ENCODE measurements around the gene COPZ1. TPM values are rescaled to one million over a fixed set of nuclear protein-coding genes. Genes with fewer than 3 reads are reported as not detected.

Gene COPZ1
- polyA plus RNA-seq, 1 donor: 193 TPM

DNA sequence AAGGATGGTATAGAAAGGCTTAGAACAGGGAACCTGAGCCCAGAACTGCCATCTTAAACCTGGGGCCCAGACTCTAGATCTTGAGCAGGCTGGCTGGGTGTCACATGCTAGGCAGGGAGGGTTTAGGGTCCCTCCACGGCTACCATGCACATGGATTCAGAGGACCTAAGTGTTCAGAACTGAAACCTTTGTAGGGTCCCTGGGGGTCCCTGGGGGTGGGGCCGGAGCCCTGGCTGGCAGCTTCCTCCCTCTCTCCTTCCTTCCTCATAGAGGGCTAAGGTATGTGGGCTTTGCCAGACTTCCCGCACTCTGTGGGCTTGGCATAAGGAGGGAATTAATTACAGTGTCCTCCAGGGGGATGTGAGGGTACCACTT, 64.2 kb downstream of the COPZ1 start:
- Histone ChIP-seq H3K9me3 (ENCODE audit: control insufficient read depth, low read depth, low read length) (no peaks in the 10 kb centered on the region), H3K27me3 (ENCODE audit: control insufficient read depth, insufficient read depth, low read length) (peaks cover 12% of the 10 kb centered on the region), H3K4me3 (ENCODE audit: low read length) (no peak overlapping the region), H3K36me3 (ENCODE audit: control insufficient read depth, insufficient read depth, low read length) (no peaks in the 10 kb centered on the region), H3K4me1 (ENCODE audit: control insufficient read depth, insufficient read depth, low read length) (peaks cover 12% of the 10 kb centered on the region), H3K27ac (ENCODE audit: low read length) (no peak overlapping the region)
- no CpG with 5 or more reads among the region's 3 CpGs for WGBS (ENCODE audit: insufficient coverage, low lambda C conversion rate)
- no peak for DNase-seq

- no peak overlapping the region for H3K27ac ChIP-seq (ENCODE audit: low read length)
- no peaks in the 10 kb centered on the region for H3K9me3 ChIP-seq (ENCODE audit: control insufficient read depth, low read depth, low read length)
- H3K4me3 ChIP-seq (ENCODE audit: low read length): no peak overlapping the region
- WGBS (ENCODE audit: insufficient coverage, low lambda C conversion rate): no CpG with 5 or more reads among the region's 5 CpGs
- peaks cover 12% of the 10 kb centered on the region for H3K27me3 ChIP-seq (ENCODE audit: control insufficient read depth, insufficient read depth, low read length)
- no peaks in the 10 kb centered on the region for H3K36me3 ChIP-seq (ENCODE audit: control insufficient read depth, insufficient read depth, low read length)
- no peak for DNase-seq
- H3K4me1 ChIP-seq (ENCODE audit: control insufficient read depth, insufficient read depth, low read length): peaks cover 12% of the 10 kb centered on the region
These were observed 64.8 kb downstream of the COPZ1 start for GRCh38 chr12:54389607-54390175.

- Histone ChIP-seq H3K27me3 (ENCODE audit: control insufficient read depth, insufficient read depth, low read length) (peaks cover 12% of the 10 kb centered on the region), H3K4me1 (ENCODE audit: control insufficient read depth, insufficient read depth, low read length) (peaks cover 12% of the 10 kb centered on the region), H3K9me3 (ENCODE audit: control insufficient read depth, low read depth, low read length) (no peaks in the 10 kb centered on the region), H3K27ac (ENCODE audit: low read length) (no peak overlapping the region), H3K36me3 (ENCODE audit: control insufficient read depth, insufficient read depth, low read length) (peaks cover 4% of the 10 kb centered on the region), H3K4me3 (ENCODE audit: low read length) (no peak overlapping the region)
- DNase-seq: no peak
- WGBS (ENCODE audit: insufficient coverage, low lambda C conversion rate): no CpG with 5 or more reads among the region's 7 CpGs
These were observed 65.3 kb downstream of the COPZ1 start for GRCh38 chr12:54390176-54390667.

DNA sequence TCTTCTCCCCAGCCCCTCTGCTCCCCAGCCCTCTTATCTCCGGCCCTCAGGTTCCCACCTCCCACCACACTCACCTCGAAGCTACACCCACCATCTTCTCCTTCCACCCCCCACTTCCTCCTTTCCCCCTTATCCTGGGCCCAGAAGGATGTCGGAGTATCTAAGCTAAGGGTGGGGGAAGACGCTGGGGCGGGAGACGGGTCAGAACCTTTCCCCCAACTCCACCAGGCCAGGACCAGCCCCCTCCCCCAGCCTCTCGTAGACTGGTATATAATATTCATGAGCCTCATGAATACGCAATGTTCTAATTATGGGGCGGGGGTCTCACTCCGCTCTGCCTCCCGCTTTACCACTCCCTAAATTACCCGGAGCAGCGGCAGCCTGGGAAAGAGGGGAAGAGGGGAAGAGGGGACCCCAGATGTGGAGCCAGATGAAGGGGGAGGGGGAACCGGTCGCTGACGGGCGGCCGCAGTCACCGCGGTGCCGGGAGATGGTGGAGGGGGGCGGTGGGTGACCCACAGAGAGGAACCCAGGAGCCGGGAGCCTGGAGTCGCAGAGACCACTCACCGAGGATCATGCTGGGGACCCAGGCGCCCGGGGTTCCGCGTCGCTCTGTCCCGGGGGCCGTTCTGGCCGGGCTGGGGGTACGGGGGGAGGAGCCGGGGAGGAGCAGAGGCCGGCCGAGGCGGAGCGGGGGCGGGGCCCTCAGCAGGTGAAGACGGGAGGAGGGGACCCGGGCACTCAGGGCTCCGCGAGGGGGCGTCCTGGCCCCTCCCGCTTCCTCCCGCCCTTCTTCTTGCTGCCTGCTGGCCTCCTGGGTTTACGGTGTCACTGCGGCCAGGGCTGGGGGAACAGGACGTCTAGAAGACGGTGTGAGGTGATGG, 66.0 kb downstream of the COPZ1 start:
- Histone ChIP-seq H3K27me3 (ENCODE audit: control insufficient read depth, insufficient read depth, low read length) (peaks cover 12% of the 10 kb centered on the region), H3K27ac (ENCODE audit: low read length) (no peak overlapping the region), H3K4me1 (ENCODE audit: control insufficient read depth, insufficient read depth, low read length) (peaks cover 12% of the 10 kb centered on the region), H3K9me3 (ENCODE audit: control insufficient read depth, low read depth, low read length) (no peaks in the 10 kb centered on the region), H3K36me3 (ENCODE audit: control insufficient read depth, insufficient read depth, low read length) (peaks cover 7% of the 10 kb centered on the region), H3K4me3 (ENCODE audit: low read length) (peak overlapping the region; percentile 36)
- peak in 1 of 2 donors; percentile 51 for DNase-seq
- no CpG with 5 or more reads among the region's 51 CpGs for WGBS (ENCODE audit: insufficient coverage, low lambda C conversion rate)

GRCh38 chr12:54392485-54393206, 67.7 kb downstream of the COPZ1 start:
- Histone ChIP-seq H3K4me3 (ENCODE audit: low read length) (no peak overlapping the region), H3K27ac (ENCODE audit: low read length) (no peak overlapping the region), H3K4me1 (ENCODE audit: control insufficient read depth, insufficient read depth, low read length) (peaks cover 12% of the 10 kb centered on the region), H3K9me3 (ENCODE audit: control insufficient read depth, low read depth, low read length) (no peaks in the 10 kb centered on the region), H3K36me3 (ENCODE audit: control insufficient read depth, insufficient read depth, low read length) (peaks cover 19% of the 10 kb centered on the region), H3K27me3 (ENCODE audit: control insufficient read depth, insufficient read depth, low read length) (peaks cover 12% of the 10 kb centered on the region)
- DNase-seq: no peak
- WGBS (ENCODE audit: insufficient coverage, low lambda C conversion rate): 60% methylated on average over 2 of the region's 8 CpGs

- no peak overlapping the region for H3K4me3 ChIP-seq (ENCODE audit: low read length)
- peaks cover 12% of the 10 kb centered on the region for H3K27me3 ChIP-seq (ENCODE audit: control insufficient read depth, insufficient read depth, low read length)
- H3K4me1 ChIP-seq (ENCODE audit: control insufficient read depth, insufficient read depth, low read length): peaks cover 12% of the 10 kb centered on the region
- no peaks in the 10 kb centered on the region for H3K9me3 ChIP-seq (ENCODE audit: control insufficient read depth, low read depth, low read length)
- H3K36me3 ChIP-seq (ENCODE audit: control insufficient read depth, insufficient read depth, low read length): peaks cover 21% of the 10 kb centered on the region
- DNase-seq: no peak
- H3K27ac ChIP-seq (ENCODE audit: low read length): no peak overlapping the region
- no CpG with 5 or more reads among the region's 6 CpGs for WGBS (ENCODE audit: insufficient coverage, low lambda C conversion rate)
These were observed 68.3 kb downstream of the COPZ1 start for GRCh38 chr12:54393207-54393609.

GRCh38 chr12:54393743-54394142, 68.8 kb downstream of the COPZ1 start:
- WGBS (ENCODE audit: insufficient coverage, low lambda C conversion rate): no CpG with 5 or more reads among the region's 3 CpGs
- Histone ChIP-seq H3K4me3 (ENCODE audit: low read length) (no peak overlapping the region), H3K27me3 (ENCODE audit: control insufficient read depth, insufficient read depth, low read length) (peaks cover 12% of the 10 kb centered on the region), H3K9me3 (ENCODE audit: control insufficient read depth, low read depth, low read length) (no peaks in the 10 kb centered on the region), H3K36me3 (ENCODE audit: control insufficient read depth, insufficient read depth, low read length) (peaks cover 25% of the 10 kb centered on the region), H3K4me1 (ENCODE audit: control insufficient read depth, insufficient read depth, low read length) (peaks cover 8% of the 10 kb centered on the region), H3K27ac (ENCODE audit: low read length) (no peak overlapping the region)
- no peak for DNase-seq

GRCh38 chr12:54394281-54394719, 69.4 kb downstream of the COPZ1 start:
- Histone ChIP-seq H3K4me1 (ENCODE audit: control insufficient read depth, insufficient read depth, low read length) (peaks cover 8% of the 10 kb centered on the region), H3K27me3 (ENCODE audit: control insufficient read depth, insufficient read depth, low read length) (peaks cover 12% of the 10 kb centered on the region), H3K27ac (ENCODE audit: low read length) (no peak overlapping the region), H3K4me3 (ENCODE audit: low read length) (no peak overlapping the region), H3K9me3 (ENCODE audit: control insufficient read depth, low read depth, low read length) (no peaks in the 10 kb centered on the region), H3K36me3 (ENCODE audit: control insufficient read depth, insufficient read depth, low read length) (peaks cover 27% of the 10 kb centered on the region)
- DNase-seq: no peak
- WGBS (ENCODE audit: insufficient coverage, low lambda C conversion rate): no CpG with 5 or more reads among the region's 4 CpGs

DNA sequence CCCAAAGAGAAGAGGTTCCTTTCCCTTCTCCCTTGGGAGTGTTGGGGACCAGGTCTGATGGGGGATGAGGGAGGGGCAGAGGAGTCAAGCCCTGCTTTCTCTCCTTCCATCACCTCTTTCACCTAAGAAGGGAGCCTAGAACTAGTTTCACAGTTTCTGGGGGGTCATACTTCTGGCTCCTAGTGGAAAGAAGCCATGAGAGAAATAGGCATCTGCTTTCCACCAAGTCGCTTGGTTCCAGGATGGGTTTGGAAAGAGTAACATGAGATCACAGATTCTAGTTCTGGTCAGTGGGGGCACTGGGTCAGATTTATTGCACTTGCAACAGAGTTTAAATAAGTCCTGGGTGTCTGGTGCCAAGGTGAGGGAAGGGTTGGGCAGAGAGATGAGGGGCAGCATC, 70.1 kb downstream of the COPZ1 start:
- H3K9me3 ChIP-seq (ENCODE audit: control insufficient read depth, low read depth, low read length): no peaks in the 10 kb centered on the region
- peaks cover 27% of the 10 kb centered on the region for H3K36me3 ChIP-seq (ENCODE audit: control insufficient read depth, insufficient read depth, low read length)
- WGBS (ENCODE audit: insufficient coverage, low lambda C conversion rate): no CpG with 5 or more reads among the region's 1 CpG
- H3K4me3 ChIP-seq (ENCODE audit: low read length): no peak overlapping the region
- H3K27ac ChIP-seq (ENCODE audit: low read length): no peak overlapping the region
- peaks cover 12% of the 10 kb centered on the region for H3K27me3 ChIP-seq (ENCODE audit: control insufficient read depth, insufficient read depth, low read length)
- no peak for DNase-seq
- peaks cover 8% of the 10 kb centered on the region for H3K4me1 ChIP-seq (ENCODE audit: control insufficient read depth, insufficient read depth, low read length)

DNA sequence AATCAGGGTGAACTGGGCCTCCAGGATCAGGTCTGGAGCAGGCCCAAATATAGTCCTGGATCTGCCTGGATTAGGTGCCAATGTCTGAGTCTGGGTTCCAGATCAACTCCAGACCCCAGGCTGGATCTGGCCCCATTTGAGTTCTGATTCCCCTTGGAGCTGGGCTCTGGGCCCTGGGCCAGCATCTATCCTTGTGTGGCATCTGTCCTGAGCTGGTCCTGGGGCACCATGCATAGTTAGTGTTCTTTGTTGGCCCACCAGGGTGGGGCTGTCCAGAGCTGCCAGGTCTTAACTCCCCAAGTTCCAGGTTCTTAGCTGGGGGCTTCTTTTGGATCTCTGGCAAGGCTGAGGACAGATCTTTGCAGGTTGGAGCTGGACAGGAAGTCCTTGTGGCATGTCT, 70.6 kb downstream of the COPZ1 start:
- H3K9me3 ChIP-seq (ENCODE audit: control insufficient read depth, low read depth, low read length): no peaks in the 10 kb centered on the region
- peaks cover 31% of the 10 kb centered on the region for H3K36me3 ChIP-seq (ENCODE audit: control insufficient read depth, insufficient read depth, low read length)
- peaks cover 8% of the 10 kb centered on the region for H3K4me1 ChIP-seq (ENCODE audit: control insufficient read depth, insufficient read depth, low read length)
- DNase-seq: no peak
- H3K4me3 ChIP-seq (ENCODE audit: low read length): no peak overlapping the region
- H3K27ac ChIP-seq (ENCODE audit: low read length): no peak overlapping the region
- H3K27me3 ChIP-seq (ENCODE audit: control insufficient read depth, insufficient read depth, low read length): peaks cover 12% of the 10 kb centered on the region
